HL-60 (cell line): ENCODE data around the gene EPHX1.
"Not testable (repeated sequence)": the region's sequence is repeated elsewhere in the genome, so short reads cannot be mapped to it uniquely, and the experiment has no call there.

Experiments used
- DNase-seq, 2 experiments: peaks; one replicate each; pipeline ENCODE4 v3.0.0-alpha.2; 2010 to 2020; ENCODE audit warnings: low read depth in 1 of 2, low spot score in 1 of 2
- H3K27ac ChIP-seq: fragments of 250-450 bp; sonication (Bioruptor Pico); replicated peaks from 2 replicates; pipeline ENCODE4 v1.5.1; 2020; ENCODE audit warnings: mild to moderate bottlenecking, moderate library complexity
- H3K27me3 ChIP-seq: fragments of 250-450 bp; sonication (Bioruptor Pico); 2 replicates; pipeline ENCODE4 v1.5.1; 2021; ENCODE audit warnings: mild to moderate bottlenecking, moderate library complexity; ENCODE audit not compliant: insufficient read depth, poor library complexity, severe bottlenecking
- H3K4me3 ChIP-seq: replicated peaks from 2 replicates; pipeline ENCODE4 v1.5.1; 2011; ENCODE audit warnings: mild to moderate bottlenecking, control low read depth, low read length; ENCODE audit not compliant: insufficient read depth
- CTCF ChIP-seq: IDR thresholded peaks from one replicate; pipeline ENCODE4 v1.5.1; 2011; ENCODE audit warnings: low read length, control low read depth, inconsistent platforms; ENCODE audit not compliant: insufficient read depth
- GABPA ChIP-seq: IDR thresholded peaks from 2 replicates; pipeline ENCODE4 v1.6.1; 2012; ENCODE audit warnings: low read depth
- POLR2AphosphoS5 ChIP-seq: IDR thresholded peaks from 2 replicates; pipeline ENCODE4 v1.6.1; 2012; ENCODE audit warnings: low read depth
- REST ChIP-seq: IDR thresholded peaks from 2 replicates; pipeline ENCODE4 v1.6.1; 2012; ENCODE audit warnings: low read depth; ENCODE audit not compliant: insufficient replicate concordance
- SPI1 ChIP-seq: IDR thresholded peaks from 2 replicates; pipeline ENCODE4 v1.6.1; 2012; ENCODE audit warnings: low read depth, mild to moderate bottlenecking, borderline replicate concordance

The EPHX1 gene

GRCh38 chr1:225794954-225795353 lies 15.0 kb upstream of the EPHX1 start:
- H3K27ac ChIP-seq, result no peak overlapping the region
- no peak overlapping the region for H3K4me3 ChIP-seq
- TF ChIP-seq POLR2AphosphoS5, result no peak
- no peak for TF ChIP-seq SPI1
- no peak for TF ChIP-seq CTCF
- TF ChIP-seq GABPA, result no peak
- TF ChIP-seq REST, result no peak
- DNase-seq, result no peak
- no peaks in the 10 kb centered on the region for H3K27me3 ChIP-seq

GRCh38 chr1:225796097-225796496 lies 13.8 kb upstream of the EPHX1 start:
- not testable (repeated sequence) for DNase-seq, H3K4me3 ChIP-seq, H3K27ac ChIP-seq, H3K27me3 ChIP-seq

GRCh38 chr1:225801146-225801545 lies 8.8 kb upstream of the EPHX1 start:
- H3K27me3 ChIP-seq, DNase-seq, H3K27ac ChIP-seq, H3K4me3 ChIP-seq: not testable (repeated sequence)

GRCh38 chr1:225806249-225806648 lies 3.7 kb upstream of the EPHX1 start:
- no peak overlapping the region for H3K27ac ChIP-seq
- no peaks in the 10 kb centered on the region for H3K27me3 ChIP-seq
- TF ChIP-seq CTCF, result no peak
- TF ChIP-seq POLR2AphosphoS5, result no peak
- TF ChIP-seq REST, result no peak
- no peak for TF ChIP-seq GABPA
- no peak overlapping the region for H3K4me3 ChIP-seq
- no peak for DNase-seq

GRCh38 chr1:225806736-225807135 lies 3.2 kb upstream of the EPHX1 start:
- H3K27ac ChIP-seq, DNase-seq, H3K4me3 ChIP-seq, H3K27me3 ChIP-seq: not testable (repeated sequence)
